Measurements from ENCODE around the gene PARD3.

GRCh38 chr10:34524369-34525091, 290.6 kb downstream of the PARD3 start:
- TF ChIP-seq POLR2A (IDR thresholded peaks at IDR 0.05) (no peak), CTCF (IDR thresholded peaks at IDR 0.05) (no peak)
